Tibial nerve (tissue), 4 donors: Measurements from ENCODE around the gene CLCF1. TPM values are rescaled to one million over a fixed set of nuclear protein-coding genes. Genes with fewer than 3 reads are reported as not detected.

Experiments
- DNase-seq, 2 donors: peaks; one replicate each; pipeline ENCODE4 v3.0.0-alpha.2; 2019; ENCODE audit warnings: low spot score in 2 of 2
- H3K27ac ChIP-seq, 4 donors: fragments of 200-600 bp; sonication (generic) in 3 of 4; one replicate each; pipeline ENCODE4 v1.5.1; 2017 to 2019; ENCODE audit warnings: mild to moderate bottlenecking in 1 of 4
- H3K27me3 ChIP-seq, 2 donors: fragments of 200-600 bp; sonication (generic) in 1 of 2; one replicate each; pipeline versions ENCODE4 v1.5.1 to v1.6.0; 2017 to 2019
- H3K36me3 ChIP-seq, 3 donors: fragments of 200-600 bp; sonication (generic); one replicate each; pipeline ENCODE4 v1.5.1; 2018 to 2019
- H3K4me1 ChIP-seq, 4 donors: fragments of 200-600 bp; sonication (generic) in 3 of 4; one replicate each; pipeline ENCODE4 v1.5.1; 2017 to 2019
- H3K4me3 ChIP-seq, 4 donors: fragments of 200-600 bp; sonication (generic) in 3 of 4; one replicate each; pipeline ENCODE4 v1.5.1; 2017 to 2019; ENCODE audit warnings: mild to moderate bottlenecking in 1 of 4, moderate library complexity in 1 of 4
- H3K9me3 ChIP-seq, 4 donors: fragments of 200-600 bp; sonication (generic) in 3 of 4; one replicate each; pipeline ENCODE4 v1.5.1; 2017 to 2019
- CTCF ChIP-seq, 5 experiments: fragments of 200-600 bp in 3 of 5; fragments of 450-650 bp in 2 of 5; sonication (generic) in 3 of 5; IDR thresholded peaks; one replicate each; pipeline ENCODE4 v1.5.1; 2016 to 2019; ENCODE audit warnings: antibody characterized with exemption in 5 of 5, mild to moderate bottlenecking in 3 of 5, moderate library complexity in 2 of 5
- EP300 ChIP-seq, 2 donors: sonication (generic); formaldehyde crosslinking; IDR thresholded peaks; one replicate each; pipeline ENCODE4 v1.6.1; 2017; ENCODE audit warnings: antibody characterized with exemption in 2 of 2, mild to moderate bottlenecking in 1 of 2
- POLR2A ChIP-seq, 2 donors: fragments of 450-650 bp; IDR thresholded peaks; one replicate each; pipeline ENCODE4 v1.6.1; 2017; ENCODE audit warnings: antibody characterized with exemption in 2 of 2, mild to moderate bottlenecking in 2 of 2, moderate library complexity in 2 of 2
- WGBS, 2 donors: methylation state at CpG; one replicate each; pipeline ENCODE4 v1.1.5; 2018; 5-methylcytosine and 5-hydroxymethylcytosine counted together
- total RNA-seq, 4 donors: library from RNA; depleted of rRNA; stranded (reverse); fragments of >200 nt; gene quantifications; one replicate each; pipeline ENCODE4 v1.1.0, GENCODE V29; 2016

Gene CLCF1
- total RNA-seq, 4 donors from 2014 or later: 3.7 to 23.1 (median 5.9) TPM

- no peak for DNase-seq
- 63 to 77% methylated on average over 15 to 18 of the region's 18 CpGs for WGBS, 2 donors
- Histone ChIP-seq H3K4me1 (peaks cover 0 to 62% (median 34%) of the 10 kb centered on the region in 4 donors), H3K27me3 (peaks cover 0 to 41% of the 10 kb centered on the region in 2 donors), H3K4me3 (no peak overlapping the region), H3K36me3 (no peaks in the 10 kb centered on the region), H3K27ac (peak overlapping the region in 3 of 4 donors; percentile 51 to 77 (median 60)), H3K9me3 (no peaks in the 10 kb centered on the region)
- TF ChIP-seq EP300 (IDR thresholded peaks at IDR 0.05): no peak
- no peak for TF ChIP-seq CTCF (IDR thresholded peaks at IDR 0.05)
- no peak for TF ChIP-seq POLR2A (IDR thresholded peaks at IDR 0.05)
These were observed 35.2 kb upstream of the CLCF1 start for GRCh38 chr11:67408437-67409200.

DNA sequence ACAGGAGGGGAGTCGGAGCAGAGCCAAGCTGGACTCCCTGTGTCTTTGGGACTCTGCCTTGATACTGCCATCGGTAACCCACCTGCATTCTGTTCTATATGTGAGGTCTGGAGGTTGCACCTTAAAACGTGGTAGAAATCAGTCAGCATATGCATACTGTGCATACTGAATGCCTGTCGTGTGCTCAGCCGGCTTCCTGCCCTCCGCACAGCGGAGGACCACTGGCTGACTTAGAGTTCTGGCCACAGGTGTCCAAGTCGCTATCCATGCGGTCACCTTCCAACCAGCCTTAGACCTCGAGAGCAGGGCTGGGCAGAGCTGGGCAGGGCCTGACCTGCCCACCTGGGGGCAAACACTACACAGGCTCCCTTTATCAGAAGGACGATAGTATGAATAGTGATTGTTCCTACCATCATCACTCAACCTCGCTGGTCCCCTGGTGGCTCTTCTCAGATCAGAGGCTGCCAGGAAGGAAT is 34.3 kb upstream of the CLCF1 start:
- WGBS, 2 donors: 72% methylated on average over 10 to 11 of the region's 12 CpGs
- Histone ChIP-seq H3K9me3 (no peaks in the 10 kb centered on the region), H3K27ac (peak overlapping the region in 3 of 4 donors; percentile 34 to 77 (median 60)), H3K4me1 (peaks cover 0 to 61% (median 37%) of the 10 kb centered on the region in 4 donors), H3K27me3 (peaks cover 0 to 41% of the 10 kb centered on the region in 2 donors), H3K36me3 (no peaks in the 10 kb centered on the region), H3K4me3 (no peak overlapping the region)
- DNase-seq: no peak
- TF ChIP-seq EP300 (IDR thresholded peaks at IDR 0.05) (no peak), POLR2A (IDR thresholded peaks at IDR 0.05) (no peak)

GRCh38 chr11:67406969-67407687 is 33.7 kb upstream of the CLCF1 start:
- no peak overlapping the region for H3K4me3 ChIP-seq
- TF ChIP-seq CTCF (IDR thresholded peaks at IDR 0.05) (no peak), EP300 (IDR thresholded peaks at IDR 0.05) (no peak), POLR2A (IDR thresholded peaks at IDR 0.05) (no peak)
- peaks cover 0 to 61% (median 43%) of the 10 kb centered on the region in 4 donors for H3K4me1 ChIP-seq
- no peak for DNase-seq
- peaks cover 0 to 37% of the 10 kb centered on the region in 2 donors for H3K27me3 ChIP-seq
- H3K9me3 ChIP-seq: no peaks in the 10 kb centered on the region
- H3K27ac ChIP-seq: peak overlapping the region in 2 of 4 donors; percentile 60 to 77
- H3K36me3 ChIP-seq: no peaks in the 10 kb centered on the region
- WGBS, 2 donors: 55 to 57% methylated on average over 9 to 11 of the region's 12 CpGs

DNA sequence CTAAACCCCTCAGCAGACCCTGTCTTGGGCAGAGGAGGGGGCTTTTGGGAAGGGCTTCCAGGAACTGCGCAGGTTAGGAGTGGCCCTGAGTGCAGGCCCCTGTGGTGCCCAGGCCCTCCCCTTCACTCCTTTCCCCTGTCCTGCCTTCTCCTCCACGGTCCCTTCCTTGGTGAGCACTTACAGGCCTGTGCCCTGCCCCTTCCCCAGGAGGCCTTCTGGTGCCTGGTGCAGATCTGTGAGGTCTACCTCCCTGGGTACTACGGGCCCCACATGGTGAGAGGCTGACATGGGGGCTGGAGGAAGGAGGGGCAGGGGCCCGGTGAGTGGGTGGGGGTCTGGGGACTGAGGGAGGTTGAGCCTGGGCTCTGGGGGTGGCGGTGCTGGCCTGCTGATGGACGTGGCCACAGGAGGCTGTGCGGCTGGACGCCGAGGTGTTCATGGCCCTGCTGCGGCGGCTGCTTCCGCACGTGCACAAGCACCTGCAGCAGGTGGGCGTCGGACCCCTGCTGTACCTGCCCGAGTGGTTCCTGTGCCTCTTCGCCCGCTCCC is 33.1 kb upstream of the CLCF1 start:
- peaks cover 0 to 63% (median 45%) of the 10 kb centered on the region in 4 donors for H3K4me1 ChIP-seq
- no peaks in the 10 kb centered on the region for H3K9me3 ChIP-seq
- H3K27me3 ChIP-seq: peaks cover 0 to 31% of the 10 kb centered on the region in 2 donors
- H3K27ac ChIP-seq: peak overlapping the region in 2 of 4 donors; percentile 4 to 77
- WGBS, 2 donors: 66 to 78% methylated on average over 7 to 17 of the region's 18 CpGs
- H3K4me3 ChIP-seq: no peak overlapping the region
- no peak for TF ChIP-seq CTCF (IDR thresholded peaks at IDR 0.05)
- TF ChIP-seq EP300 (IDR thresholded peaks at IDR 0.05): no peak
- no peak for TF ChIP-seq POLR2A (IDR thresholded peaks at IDR 0.05)
- no peak for DNase-seq
- no peaks in the 10 kb centered on the region for H3K36me3 ChIP-seq

DNA sequence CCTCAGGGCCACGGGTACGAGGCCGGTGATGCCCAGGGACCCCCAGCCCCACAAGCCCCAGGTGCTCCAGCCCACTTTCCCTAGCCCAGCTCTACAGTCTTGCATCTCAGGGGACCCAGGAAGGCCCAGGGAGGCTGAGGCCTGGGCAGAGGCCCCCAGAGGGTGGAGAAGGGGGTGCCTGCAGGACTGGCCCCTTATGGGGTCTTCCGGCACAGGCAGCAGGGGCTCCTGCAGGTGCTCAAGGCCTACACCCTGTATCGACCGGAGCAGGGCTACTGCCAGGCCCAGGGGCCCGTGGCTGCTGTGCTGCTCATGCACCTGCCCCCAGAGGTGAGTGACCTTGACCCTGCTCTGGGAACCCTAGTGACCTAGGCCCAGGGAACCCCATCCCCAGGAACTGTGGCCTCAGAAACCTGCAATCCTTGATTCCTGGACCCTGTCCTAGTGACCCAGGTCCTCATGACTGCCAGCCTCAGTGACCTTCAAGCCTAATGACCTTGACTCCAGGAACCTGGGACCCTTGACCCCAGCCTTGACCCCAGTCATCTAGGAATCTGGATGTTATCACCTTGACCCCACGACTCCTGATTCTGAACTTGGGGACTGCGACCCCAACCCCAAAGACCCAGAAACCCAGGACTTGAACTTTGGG is 32.4 kb upstream of the CLCF1 start:
- Histone ChIP-seq H3K36me3 (no peaks in the 10 kb centered on the region), H3K9me3 (no peaks in the 10 kb centered on the region), H3K27ac (peak overlapping the region in 2 of 4 donors; percentile 34 to 77), H3K4me3 (no peak overlapping the region), H3K27me3 (peaks cover 0 to 24% of the 10 kb centered on the region in 2 donors), H3K4me1 (peaks cover 0 to 59% (median 42%) of the 10 kb centered on the region in 4 donors)
- WGBS, 2 donors: 75 to 97% methylated on average over 3 to 7 of the region's 9 CpGs
- TF ChIP-seq CTCF (IDR thresholded peaks at IDR 0.05): no peak
- TF ChIP-seq EP300 (IDR thresholded peaks at IDR 0.05): no peak
- no peak for TF ChIP-seq POLR2A (IDR thresholded peaks at IDR 0.05)
- no peak for DNase-seq
